Peyer's patch (tissue), 4 donors: ENCODE results near the gene PCED1B.

Experiments used
- POLR2A ChIP-seq, 2 donors: fragments of 450-650 bp; IDR thresholded peaks; one replicate each; pipeline ENCODE4 v1.5.1; 2017; ENCODE audit warnings: antibody characterized with exemption in 2 of 2, mild to moderate bottlenecking in 2 of 2, moderate library complexity in 2 of 2
- TF ChIP-seq, protein P1 (sequence below), 6 experiments: fragments of 450-650 bp in 4 of 6; fragments of 200-600 bp in 2 of 6; sonication (generic) in 1 of 6; IDR thresholded peaks; one replicate each; pipeline ENCODE4 v1.5.1; 2017 to 2019; ENCODE audit warnings: antibody characterized with exemption in 6 of 6, mild to moderate bottlenecking in 3 of 6, moderate library complexity in 1 of 6

DNA sequence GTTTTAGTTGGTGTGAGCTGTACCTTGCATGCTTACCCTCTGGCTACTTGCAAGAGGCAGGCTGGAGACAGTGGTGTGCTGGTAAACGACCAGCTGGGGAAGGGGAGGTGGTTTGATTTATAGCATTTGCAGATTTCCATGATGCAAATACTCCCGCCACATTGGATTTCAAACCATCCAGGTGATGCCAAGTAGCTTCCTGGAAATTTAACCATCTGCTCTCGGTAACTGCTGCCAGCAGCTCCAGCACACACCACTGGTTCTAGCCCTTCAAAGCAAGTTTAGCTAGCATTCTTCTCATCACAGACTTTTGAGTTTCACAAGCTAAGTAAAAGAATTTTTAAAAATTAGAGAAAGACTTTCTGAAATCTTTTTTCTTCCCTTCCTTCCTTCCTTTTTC, 104.8 kb downstream of the PCED1B start:
- TF ChIP-seq, protein P1, sequence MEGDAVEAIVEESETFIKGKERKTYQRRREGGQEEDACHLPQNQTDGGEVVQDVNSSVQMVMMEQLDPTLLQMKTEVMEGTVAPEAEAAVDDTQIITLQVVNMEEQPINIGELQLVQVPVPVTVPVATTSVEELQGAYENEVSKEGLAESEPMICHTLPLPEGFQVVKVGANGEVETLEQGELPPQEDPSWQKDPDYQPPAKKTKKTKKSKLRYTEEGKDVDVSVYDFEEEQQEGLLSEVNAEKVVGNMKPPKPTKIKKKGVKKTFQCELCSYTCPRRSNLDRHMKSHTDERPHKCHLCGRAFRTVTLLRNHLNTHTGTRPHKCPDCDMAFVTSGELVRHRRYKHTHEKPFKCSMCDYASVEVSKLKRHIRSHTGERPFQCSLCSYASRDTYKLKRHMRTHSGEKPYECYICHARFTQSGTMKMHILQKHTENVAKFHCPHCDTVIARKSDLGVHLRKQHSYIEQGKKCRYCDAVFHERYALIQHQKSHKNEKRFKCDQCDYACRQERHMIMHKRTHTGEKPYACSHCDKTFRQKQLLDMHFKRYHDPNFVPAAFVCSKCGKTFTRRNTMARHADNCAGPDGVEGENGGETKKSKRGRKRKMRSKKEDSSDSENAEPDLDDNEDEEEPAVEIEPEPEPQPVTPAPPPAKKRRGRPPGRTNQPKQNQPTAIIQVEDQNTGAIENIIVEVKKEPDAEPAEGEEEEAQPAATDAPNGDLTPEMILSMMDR (IDR thresholded peaks at IDR 0.05): no peak
- no peak for TF ChIP-seq POLR2A (IDR thresholded peaks at IDR 0.05)
